ENCODE results near the gene HIVEP3. TPM values are rescaled to one million over a fixed set of nuclear protein-coding genes. Genes with fewer than 3 reads are reported as not detected.

The HIVEP3 gene
- total RNA-seq, 1 experiment from 2014 or later: 0.32 TPM

DNA sequence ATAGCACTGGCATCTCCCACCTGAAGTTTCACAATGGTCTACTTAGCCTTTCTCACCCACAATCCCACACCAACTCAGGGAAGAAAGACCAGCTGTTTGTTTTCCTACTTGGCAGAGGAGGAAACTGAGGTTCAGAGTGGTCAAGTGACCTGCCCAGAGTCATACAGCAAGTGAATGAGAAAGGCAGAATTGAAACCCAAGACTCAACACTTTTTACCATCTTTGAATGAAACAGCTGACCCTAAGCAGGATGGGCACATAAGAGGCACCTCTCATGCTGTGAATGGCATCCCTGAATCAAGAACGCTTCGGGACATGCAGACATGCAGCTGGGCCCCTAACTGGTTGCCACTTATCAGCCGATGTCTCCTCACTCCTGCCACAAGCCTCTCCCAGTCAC lies 193.8 kb downstream of the HIVEP3 start:
- DNase-seq (ENCODE audit: low read depth, low spot score): no peak
- in situ Hi-C loops (cut with HindIII; ENCODE audit: low pct_unique_long_range_greater_than_20kb, low sequenced_read_pairs): no loop called here

GRCh38 chr1:41724248-41724647 lies 194.5 kb downstream of the HIVEP3 start:
- DNase-seq (ENCODE audit: low read depth, low spot score): no peak
- in situ Hi-C loops (cut with HindIII; ENCODE audit: low pct_unique_long_range_greater_than_20kb, low sequenced_read_pairs): no loop called here

- DNase-seq (ENCODE audit: low read depth, low spot score): no peak
- in situ Hi-C loops (cut with HindIII; ENCODE audit: low pct_unique_long_range_greater_than_20kb, low sequenced_read_pairs): no loop called here
Measured at GRCh38 chr1:41723786-41724185, 194.9 kb downstream of the HIVEP3 start.

- in situ Hi-C loops (cut with HindIII; ENCODE audit: low pct_unique_long_range_greater_than_20kb, low sequenced_read_pairs): no loop called here
Measured at GRCh38 chr1:41722184-41722583, 196.5 kb downstream of the HIVEP3 start.

GRCh38 chr1:41720861-41721410 lies 197.8 kb downstream of the HIVEP3 start:
- DNase-seq (ENCODE audit: low read depth, low spot score): no peak
- in situ Hi-C loops (cut with HindIII; ENCODE audit: low pct_unique_long_range_greater_than_20kb, low sequenced_read_pairs): no loop called here

More at GRCh38 chr1:41722184-41722583, 196.5 kb downstream of the HIVEP3 start:
- DNase-seq (ENCODE audit: low read depth, low spot score): no peak

- no peak for DNase-seq (ENCODE audit: low read depth, low spot score)
Measured at GRCh38 chr1:41719590-41719989, 199.1 kb downstream of the HIVEP3 start.

DNA sequence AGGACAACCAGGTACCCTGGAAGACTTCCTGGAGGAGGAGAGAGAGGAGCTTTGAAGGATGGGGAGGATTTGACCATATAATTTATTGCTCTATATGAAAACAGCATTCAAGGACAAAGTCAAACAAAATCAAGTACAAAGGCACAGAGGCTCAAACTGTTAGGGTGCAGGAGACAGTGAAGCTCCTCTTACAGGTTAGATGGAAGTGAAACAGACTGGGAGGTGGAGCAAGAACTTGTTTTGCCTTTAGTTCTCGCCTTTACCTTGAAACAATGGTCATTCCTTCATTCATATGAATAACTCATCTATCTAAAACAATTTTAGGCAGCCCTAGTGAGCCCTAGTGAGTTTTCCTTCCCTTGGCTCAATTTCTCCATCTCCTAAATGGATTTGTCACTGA lies 199.6 kb downstream of the HIVEP3 start:
- DNase-seq (ENCODE audit: low read depth, low spot score): no peak
- in situ Hi-C loops (cut with HindIII; ENCODE audit: low pct_unique_long_range_greater_than_20kb, low sequenced_read_pairs): no loop called here

More at GRCh38 chr1:41719590-41719989, 199.1 kb downstream of the HIVEP3 start:
- in situ Hi-C loops (cut with HindIII; ENCODE audit: low pct_unique_long_range_greater_than_20kb, low sequenced_read_pairs): no loop called here

- in situ Hi-C loops (cut with HindIII; ENCODE audit: low pct_unique_long_range_greater_than_20kb, low sequenced_read_pairs): no loop called here
- DNase-seq (ENCODE audit: low read depth, low spot score): no peak
Measured at GRCh38 chr1:41718497-41718896, 200.2 kb downstream of the HIVEP3 start.

DNA sequence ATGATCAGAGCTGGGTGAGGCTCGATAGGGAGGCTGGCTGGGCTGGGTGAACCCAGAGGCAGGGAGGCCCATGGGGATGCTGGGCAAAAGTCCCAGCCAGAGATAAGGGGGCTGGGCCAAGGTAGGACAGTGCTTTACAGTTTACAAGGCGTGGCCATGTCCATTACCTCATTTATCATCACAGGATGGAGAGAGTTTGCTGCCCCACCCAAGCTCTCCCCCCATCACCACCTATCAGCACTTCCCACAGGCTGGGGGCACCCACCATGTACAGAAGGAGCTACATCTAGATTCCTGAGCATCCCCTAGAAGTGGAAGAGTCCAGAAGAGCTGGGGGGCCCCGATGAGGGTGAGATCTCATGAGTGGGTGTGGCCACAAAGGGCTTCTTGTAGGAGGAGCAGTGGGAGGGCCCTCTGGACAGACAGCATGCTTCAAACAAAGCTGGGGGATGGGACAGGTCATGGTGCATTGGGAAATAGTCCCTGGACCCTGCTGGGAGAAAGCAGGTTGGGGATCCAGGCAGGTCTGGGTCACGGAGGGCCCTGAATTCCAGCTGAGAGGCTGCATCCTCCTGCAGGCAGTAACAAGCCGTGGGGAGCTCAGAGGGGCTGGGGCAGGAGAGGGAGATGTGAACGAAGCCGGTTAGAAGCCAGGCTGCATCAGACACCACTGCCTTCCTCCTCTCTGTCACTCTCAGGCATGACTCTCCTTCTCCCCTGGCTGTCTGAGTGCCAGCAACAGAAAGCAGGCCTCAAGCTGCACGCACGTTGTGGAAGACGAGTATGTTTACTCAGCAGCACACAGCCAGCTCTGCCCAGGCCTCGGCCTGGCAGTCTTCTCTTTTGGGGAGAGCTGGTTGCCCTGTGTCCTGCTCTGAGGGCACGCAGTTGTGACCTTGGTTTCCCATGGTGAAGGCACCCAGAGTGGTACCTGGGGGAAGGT lies 202.3 kb downstream of the HIVEP3 start:
- DNase-seq (ENCODE audit: low read depth, low spot score): no peak
- in situ Hi-C loops (cut with HindIII; ENCODE audit: low pct_unique_long_range_greater_than_20kb, low sequenced_read_pairs): no loop called here

DNA sequence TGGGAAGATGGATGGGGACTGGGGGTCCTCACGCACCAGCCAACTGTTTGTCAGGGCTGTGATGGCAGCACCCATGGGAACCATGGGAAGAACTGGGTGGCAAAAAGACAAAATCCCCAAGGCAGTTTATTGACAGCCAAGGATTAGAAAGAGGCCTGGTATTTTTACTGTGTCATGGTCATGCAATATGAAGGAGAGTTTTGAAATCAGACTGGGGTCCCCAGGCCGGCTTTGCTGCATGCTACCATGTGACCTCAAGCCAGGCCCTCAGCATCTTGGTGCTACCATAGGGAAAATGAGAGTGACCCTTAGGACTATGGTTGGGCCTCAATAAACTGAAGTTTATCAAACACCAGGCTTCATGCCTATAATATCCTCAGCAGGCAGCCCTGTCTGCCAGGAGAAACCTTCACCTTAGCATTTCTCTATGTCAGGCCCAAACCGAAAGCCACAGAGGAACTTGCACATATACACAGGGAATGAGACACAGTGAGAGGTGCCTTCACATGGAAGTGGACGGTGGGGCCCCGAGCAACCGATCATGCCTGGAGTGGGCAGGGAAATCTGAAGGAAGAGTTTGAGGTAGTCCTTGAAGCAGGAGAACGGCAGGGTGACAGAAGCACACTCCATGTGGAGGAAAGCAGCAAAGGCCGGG lies 203.2 kb downstream of the HIVEP3 start:
- in situ Hi-C loops (cut with HindIII; ENCODE audit: low pct_unique_long_range_greater_than_20kb, low sequenced_read_pairs): no loop called here
- DNase-seq (ENCODE audit: low read depth, low spot score): no peak

GRCh38 chr1:41714638-41715389 lies 203.9 kb downstream of the HIVEP3 start:
- no peak for DNase-seq (ENCODE audit: low read depth, low spot score)
- in situ Hi-C loops (cut with HindIII; ENCODE audit: low pct_unique_long_range_greater_than_20kb, low sequenced_read_pairs): no loop called here

GRCh38 chr1:41713557-41714327 lies 205.0 kb downstream of the HIVEP3 start:
- in situ Hi-C loops (cut with HindIII; ENCODE audit: low pct_unique_long_range_greater_than_20kb, low sequenced_read_pairs): no loop called here
- no peak for DNase-seq (ENCODE audit: low read depth, low spot score)

GRCh38 chr1:41713141-41713540 lies 205.6 kb downstream of the HIVEP3 start:
- in situ Hi-C loops (cut with HindIII; ENCODE audit: low pct_unique_long_range_greater_than_20kb, low sequenced_read_pairs): no loop called here
- DNase-seq (ENCODE audit: low read depth, low spot score): no peak

GRCh38 chr1:41712695-41713094 lies 206.0 kb downstream of the HIVEP3 start:
- in situ Hi-C loops (cut with HindIII; ENCODE audit: low pct_unique_long_range_greater_than_20kb, low sequenced_read_pairs): no loop called here
- DNase-seq (ENCODE audit: low read depth, low spot score): no peak

DNA sequence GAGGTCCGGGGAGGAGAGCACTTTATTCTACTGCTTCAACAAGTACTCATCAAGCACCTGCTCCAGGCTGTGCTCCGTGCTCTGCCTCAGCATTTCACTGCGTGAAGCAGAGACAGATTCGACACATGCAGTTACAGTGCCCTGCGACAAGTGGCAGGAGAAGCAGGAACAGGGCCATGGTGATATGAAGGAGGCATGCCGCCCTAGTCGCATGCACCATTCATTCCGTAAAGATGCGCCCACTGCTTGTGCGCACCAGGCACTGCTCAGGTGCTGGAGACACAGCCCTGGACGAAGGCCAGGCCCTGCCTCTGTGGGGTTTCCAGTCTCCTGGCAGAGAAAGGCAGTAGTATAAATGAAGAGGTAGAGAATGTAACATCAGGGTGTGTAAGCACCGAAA lies 206.6 kb downstream of the HIVEP3 start:
- DNase-seq (ENCODE audit: low read depth, low spot score): no peak
- in situ Hi-C loops (cut with HindIII; ENCODE audit: low pct_unique_long_range_greater_than_20kb, low sequenced_read_pairs): no loop called here

DNA sequence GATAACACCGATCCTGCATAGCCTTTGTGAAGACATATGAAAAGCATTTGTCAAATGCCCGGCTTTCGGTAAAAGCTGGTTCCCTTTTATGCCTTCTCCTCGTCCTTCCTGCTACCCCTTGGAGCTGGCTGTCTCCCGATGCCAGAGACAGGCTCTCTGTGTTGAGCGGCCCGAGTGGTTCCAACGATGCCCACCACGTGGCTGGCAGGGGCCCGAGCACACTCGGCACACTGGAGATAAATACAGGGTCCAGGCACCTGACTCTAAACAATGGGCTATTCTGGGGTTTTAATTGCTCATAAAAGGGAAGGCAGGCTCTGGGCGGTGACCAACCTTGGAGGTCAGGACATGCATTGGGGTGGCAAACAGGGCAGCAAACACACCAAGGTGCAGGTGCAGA lies 207.1 kb downstream of the HIVEP3 start:
- in situ Hi-C loops (cut with HindIII; ENCODE audit: low pct_unique_long_range_greater_than_20kb, low sequenced_read_pairs): no loop called here

GRCh38 chr1:41710980-41711379 lies 207.7 kb downstream of the HIVEP3 start:
- no peak for DNase-seq (ENCODE audit: low read depth, low spot score)
- in situ Hi-C loops (cut with HindIII; ENCODE audit: low pct_unique_long_range_greater_than_20kb, low sequenced_read_pairs): no loop called here

More for the DNA sequence above, 207.1 kb downstream of the HIVEP3 start:
- no peak for DNase-seq (ENCODE audit: low read depth, low spot score)
